Brain microvascular endothelial cell (primary cell): ENCODE data around the gene CRTC1.
"Not testable (repeated sequence)": the region's sequence is repeated elsewhere in the genome, so short reads cannot be mapped to it uniquely, and the experiment has no call there.

Experiments used
- DNase-seq: peaks from one replicate; pipeline ENCODE4 v3.0.0-alpha.2; 2020
- H3K27ac ChIP-seq: fragments of 250-450 bp; sonication (Bioruptor Pico); 2 replicates; pipeline ENCODE4 v1.5.1; 2020; ENCODE audit warnings: mild to moderate bottlenecking, moderate library complexity
- H3K27me3 ChIP-seq: fragments of 250-450 bp; sonication (Bioruptor Pico); replicated peaks from 2 replicates; pipeline ENCODE4 v1.5.1; 2020; ENCODE audit warnings: mild to moderate bottlenecking
- H3K36me3 ChIP-seq: fragments of 250-450 bp; sonication (Bioruptor Pico); replicated peaks from 2 replicates; pipeline ENCODE4 v1.5.1; 2020; ENCODE audit warnings: mild to moderate bottlenecking
- H3K4me3 ChIP-seq: 2 replicates; pipeline ENCODE4 v1.5.1; 2011; ENCODE audit warnings: low read depth, mild to moderate bottlenecking, control low read depth, low read length, moderate library complexity
- CTCF ChIP-seq: IDR thresholded peaks from 2 replicates; pipeline ENCODE4 v1.5.1; 2011; ENCODE audit warnings: low read depth, mild to moderate bottlenecking, moderate library complexity, low read length, control low read depth, inconsistent platforms; ENCODE audit errors: missing control alignments
- in situ Hi-C: cut with HindIII; loops from 2 replicates; pipeline ENCODE4 v1.10.0; 2017; ENCODE audit warnings: low sequenced_read_pairs, low pct_ligation_motif_present

The CRTC1 gene

DNA sequence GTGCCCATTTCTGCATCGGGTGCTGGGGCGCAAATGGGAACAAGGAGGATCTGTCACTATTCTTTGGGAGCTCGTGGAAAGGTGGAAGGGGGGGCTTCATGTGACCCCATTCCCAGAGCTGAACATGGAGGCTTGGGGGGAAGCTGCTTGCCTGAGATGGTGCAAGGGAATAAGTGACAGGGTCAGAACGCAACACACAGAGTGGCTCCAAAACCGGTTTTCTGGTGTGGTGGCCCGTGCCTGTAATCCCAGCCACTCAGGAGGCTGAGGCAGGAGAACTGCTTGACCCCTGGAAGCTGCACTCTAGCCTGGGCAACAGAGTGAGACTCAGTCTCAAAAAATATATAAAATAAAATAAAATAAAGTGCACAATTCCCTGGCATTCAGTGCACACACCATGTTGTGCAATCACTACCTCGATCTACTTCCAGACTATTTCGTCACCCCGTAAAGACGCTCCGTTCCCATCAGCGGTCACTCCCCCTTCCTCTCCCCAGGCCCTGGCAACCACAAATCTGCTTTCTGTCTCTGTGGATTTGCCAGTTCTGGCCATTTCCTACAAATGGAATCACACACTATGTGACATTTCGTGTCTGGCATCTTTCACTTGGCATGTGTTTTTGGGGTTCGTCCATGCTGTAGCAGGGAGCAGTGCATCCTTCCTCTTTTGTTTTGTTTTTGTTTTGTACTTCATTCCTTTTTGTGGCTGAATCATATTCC lies 125.8 kb downstream of the CRTC1 start:
- no peaks in the 10 kb centered on the region for H3K36me3 ChIP-seq
- no peak overlapping the region for H3K27ac ChIP-seq
- in situ Hi-C loops, result no loop called here
- no peak overlapping the region for H3K4me3 ChIP-seq
- peaks cover 7% of the 10 kb centered on the region for H3K27me3 ChIP-seq
- TF ChIP-seq CTCF, result no peak
- peak; percentile 13 for DNase-seq

- H3K4me3 ChIP-seq, in situ Hi-C loops, DNase-seq, H3K36me3 ChIP-seq, H3K27ac ChIP-seq, H3K27me3 ChIP-seq: not testable (repeated sequence)
These were observed 128.2 kb downstream of the CRTC1 start for GRCh38 chr19:18811638-18812037.

GRCh38 chr19:18814063-18814462 lies 130.6 kb downstream of the CRTC1 start:
- Histone ChIP-seq H3K4me3 (no peak overlapping the region), H3K27me3 (peaks cover 6% of the 10 kb centered on the region), H3K36me3 (no peaks in the 10 kb centered on the region), H3K27ac (no peak overlapping the region)
- DNase-seq, result no peak
- in situ Hi-C loops, result no loop called here
- TF ChIP-seq CTCF, result no peak

DNA sequence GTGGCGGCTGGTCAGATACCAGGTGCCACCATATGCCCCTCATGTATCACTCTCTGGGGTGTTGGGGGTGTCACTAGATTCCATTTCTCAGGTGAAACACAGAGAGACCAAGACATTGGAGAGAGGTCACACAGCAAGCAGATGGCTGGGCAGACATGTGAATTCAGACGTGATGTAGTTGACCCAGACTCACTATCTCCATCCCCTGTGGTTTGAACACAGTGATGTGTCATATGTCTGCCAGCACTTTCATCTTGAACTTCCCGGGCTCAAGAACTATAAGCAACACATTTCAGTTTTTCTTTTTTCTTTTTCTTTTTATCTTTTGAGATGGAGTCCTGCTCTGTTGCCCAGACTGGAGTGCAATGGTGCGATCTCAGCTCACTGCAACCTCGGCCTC lies 132.2 kb downstream of the CRTC1 start:
- Histone ChIP-seq H3K36me3 (no peaks in the 10 kb centered on the region), H3K27ac (no peak overlapping the region), H3K4me3 (no peak overlapping the region), H3K27me3 (peaks cover 4% of the 10 kb centered on the region)
- DNase-seq, result peak; percentile 30
- in situ Hi-C loops, result no loop called here
- TF ChIP-seq CTCF, result no peak

DNA sequence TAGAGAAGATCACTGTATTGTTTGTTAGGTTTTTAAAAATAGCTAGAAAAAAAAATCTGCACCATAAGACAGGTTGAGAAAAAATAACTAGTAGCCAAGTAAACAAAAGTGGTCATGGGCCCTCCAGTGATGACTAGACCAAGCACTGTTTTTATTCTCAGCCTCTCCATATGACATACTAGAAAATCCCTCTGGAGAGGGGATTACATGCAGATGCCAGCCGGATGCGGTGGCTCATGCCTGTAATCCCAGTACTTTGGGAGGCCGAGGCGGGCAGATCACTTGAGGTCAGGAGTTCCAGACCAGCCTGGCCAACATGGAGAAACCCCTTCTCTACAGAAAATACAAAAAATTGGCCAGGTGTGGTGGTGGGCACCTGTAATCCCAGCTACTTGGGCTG lies 133.2 kb downstream of the CRTC1 start:
- H3K36me3 ChIP-seq, H3K27me3 ChIP-seq, DNase-seq, H3K27ac ChIP-seq, in situ Hi-C loops, H3K4me3 ChIP-seq: not testable (repeated sequence)

DNA sequence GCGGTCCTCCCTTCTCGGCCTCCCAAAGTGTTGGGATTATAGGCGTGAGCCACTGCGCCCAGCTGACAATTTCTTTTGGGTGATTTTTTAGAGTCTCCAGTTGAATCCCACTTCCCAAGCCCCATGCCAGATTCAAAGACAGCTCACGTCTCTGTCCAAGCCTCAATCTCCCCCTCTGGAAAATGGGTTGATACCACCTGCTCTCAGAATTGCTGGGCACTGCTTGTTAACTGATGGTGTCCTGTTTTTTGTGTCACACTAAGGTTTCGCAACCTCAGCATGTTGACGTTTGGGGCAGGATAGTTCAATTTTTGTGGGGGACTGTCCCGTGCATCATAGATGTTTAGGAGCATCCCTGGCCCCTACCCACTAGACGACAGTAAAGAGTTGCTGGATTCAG lies 134.1 kb downstream of the CRTC1 start:
- no peak for TF ChIP-seq CTCF
- Histone ChIP-seq H3K27me3 (peaks cover 4% of the 10 kb centered on the region), H3K4me3 (no peak overlapping the region), H3K27ac (no peak overlapping the region), H3K36me3 (no peaks in the 10 kb centered on the region)
- in situ Hi-C loops, result no loop called here
- no peak for DNase-seq

DNA sequence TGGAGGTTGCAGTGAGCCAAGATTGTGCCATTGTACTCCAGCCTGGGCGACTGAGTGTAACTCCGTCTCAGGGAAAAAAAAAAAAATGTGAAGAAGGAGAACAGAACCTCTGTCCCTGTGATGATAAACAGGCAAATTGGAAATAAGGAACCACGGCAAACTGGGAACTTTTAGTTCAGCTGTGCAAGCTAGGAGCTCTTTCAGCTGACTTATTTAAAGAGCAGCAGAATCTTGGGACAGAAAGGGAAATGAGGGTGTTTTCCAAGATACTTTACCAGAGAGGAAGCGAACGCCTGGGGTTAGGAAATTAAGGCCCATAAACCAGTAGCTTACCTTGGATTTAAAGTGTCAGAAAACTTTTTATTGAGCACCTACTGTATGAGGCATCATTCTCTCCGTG lies 145.3 kb downstream of the CRTC1 start:
- H3K27ac ChIP-seq, result no peak overlapping the region
- in situ Hi-C loops, result no loop called here
- no peaks in the 10 kb centered on the region for H3K36me3 ChIP-seq
- TF ChIP-seq CTCF, result no peak
- DNase-seq, result no peak
- no peaks in the 10 kb centered on the region for H3K27me3 ChIP-seq
- H3K4me3 ChIP-seq, result no peak overlapping the region
